ENCODE measurements around the gene RFX7.

GRCh38 chr15:56247266-56247665 lies 3.6 kb upstream of the RFX7 start:
- TF ChIP-seq, protein P1, sequence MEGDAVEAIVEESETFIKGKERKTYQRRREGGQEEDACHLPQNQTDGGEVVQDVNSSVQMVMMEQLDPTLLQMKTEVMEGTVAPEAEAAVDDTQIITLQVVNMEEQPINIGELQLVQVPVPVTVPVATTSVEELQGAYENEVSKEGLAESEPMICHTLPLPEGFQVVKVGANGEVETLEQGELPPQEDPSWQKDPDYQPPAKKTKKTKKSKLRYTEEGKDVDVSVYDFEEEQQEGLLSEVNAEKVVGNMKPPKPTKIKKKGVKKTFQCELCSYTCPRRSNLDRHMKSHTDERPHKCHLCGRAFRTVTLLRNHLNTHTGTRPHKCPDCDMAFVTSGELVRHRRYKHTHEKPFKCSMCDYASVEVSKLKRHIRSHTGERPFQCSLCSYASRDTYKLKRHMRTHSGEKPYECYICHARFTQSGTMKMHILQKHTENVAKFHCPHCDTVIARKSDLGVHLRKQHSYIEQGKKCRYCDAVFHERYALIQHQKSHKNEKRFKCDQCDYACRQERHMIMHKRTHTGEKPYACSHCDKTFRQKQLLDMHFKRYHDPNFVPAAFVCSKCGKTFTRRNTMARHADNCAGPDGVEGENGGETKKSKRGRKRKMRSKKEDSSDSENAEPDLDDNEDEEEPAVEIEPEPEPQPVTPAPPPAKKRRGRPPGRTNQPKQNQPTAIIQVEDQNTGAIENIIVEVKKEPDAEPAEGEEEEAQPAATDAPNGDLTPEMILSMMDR (IDR thresholded peaks at IDR 0.05), result no peak
- TF ChIP-seq EP300 (IDR thresholded peaks at IDR 0.05), result no peak
- no peak for TF ChIP-seq POLR2A (IDR thresholded peaks at IDR 0.05)
